CD14-positive monocyte (primary cell): ENCODE measurements around the gene NT5C1B. TPM values are rescaled to one million over a fixed set of nuclear protein-coding genes. Genes with fewer than 3 reads are reported as not detected.

Experiments
- DNase-seq, 3 donors: peaks; one replicate each; pipeline ENCODE4 v3.0.0-alpha.2; 2011 to 2022
- H2AFZ ChIP-seq: 2 replicates; pipeline ENCODE4 v1.6.0; 2012; ENCODE audit warnings: mild to moderate bottlenecking, low read depth, low read length, inconsistent platforms; ENCODE audit not compliant: insufficient read depth, poor library complexity, severe bottlenecking
- H3K27ac ChIP-seq, 2 donors: 1 replicate in 1 of 2; 2 replicates in 1 of 2; pipeline ENCODE4 v1.5.1; 2012 to 2013; ENCODE audit warnings: low read length in 2 of 2, control low read depth in 1 of 2, inconsistent platforms in 1 of 2, low read depth in 1 of 2, mild to moderate bottlenecking in 1 of 2
- H3K27me3 ChIP-seq, 2 donors: one replicate each; pipeline versions ENCODE4 v1.6.0 to v1.6.1; 2011 to 2013; ENCODE audit warnings: low read length in 2 of 2; ENCODE audit not compliant: control insufficient read depth in 2 of 2, insufficient read depth in 2 of 2
- H3K36me3 ChIP-seq, 2 donors: replicated peaks in 1 of 2; 1 replicate in 1 of 2; 2 replicates in 1 of 2; pipeline versions ENCODE4 v1.5.1 to v1.6.1; 2012 to 2013; ENCODE audit warnings: low read length in 2 of 2, control low read depth in 1 of 2, inconsistent platforms in 1 of 2, mild to moderate bottlenecking in 1 of 2; ENCODE audit not compliant: insufficient read depth in 2 of 2, control insufficient read depth in 1 of 2
- H3K4me1 ChIP-seq, 2 donors: 1 replicate in 1 of 2; 2 replicates in 1 of 2; pipeline versions ENCODE4 v1.5.1 to v1.6.1; 2012 to 2013; ENCODE audit warnings: low read length in 2 of 2, control low read depth in 1 of 2, inconsistent platforms in 1 of 2, mild to moderate bottlenecking in 1 of 2, moderate library complexity in 1 of 2; ENCODE audit not compliant: insufficient read depth in 2 of 2, control insufficient read depth in 1 of 2
- H3K4me2 ChIP-seq: replicated peaks from 2 replicates; pipeline ENCODE3; 2012; ENCODE audit warnings: low read length, moderate library complexity, mild to moderate bottlenecking; ENCODE audit not compliant: poor library complexity, severe bottlenecking; ENCODE audit errors: extremely low read depth
- H3K4me3 ChIP-seq, 3 experiments: fragments of 200-600 bp in 1 of 3; sonication (generic) in 1 of 3; replicated peaks in 1 of 3; 1 replicate in 2 of 3; 2 replicates in 1 of 3; pipeline ENCODE4 v1.5.1; 2011 to 2013; ENCODE audit warnings: low read length in 3 of 3, mild to moderate bottlenecking in 3 of 3, control low read depth in 2 of 3, low read depth in 2 of 3, inconsistent platforms in 1 of 3, moderate library complexity in 1 of 3
- H3K79me2 ChIP-seq: 2 replicates; pipeline ENCODE4 v1.6.0; 2012; ENCODE audit warnings: mild to moderate bottlenecking, control low read depth, inconsistent platforms, low read length, moderate library complexity; ENCODE audit not compliant: insufficient read depth
- H3K9ac ChIP-seq: 2 replicates; pipeline ENCODE4 v1.6.0; 2017; ENCODE audit warnings: low read length, mild to moderate bottlenecking; ENCODE audit not compliant: insufficient read depth, poor library complexity, severe bottlenecking
- H3K9me3 ChIP-seq, 2 donors: replicated peaks in 1 of 2; 1 replicate in 1 of 2; 2 replicates in 1 of 2; pipeline versions ENCODE4 v1.5.1 to v1.6.1; 2012 to 2013; ENCODE audit warnings: low read length in 2 of 2, control low read depth in 1 of 2; ENCODE audit not compliant: control insufficient read depth in 1 of 2, insufficient read depth in 1 of 2
- H4K20me1 ChIP-seq: 2 replicates; pipeline ENCODE4 v1.6.0; 2012; ENCODE audit warnings: mild to moderate bottlenecking, low read length, control low read depth, moderate library complexity; ENCODE audit not compliant: insufficient read depth
- H3K27ac Mint-ChIP-seq, 7 donors: one replicate each; pipeline ENCODE4 v1.8.0; 2020; ENCODE audit warnings: mild to moderate bottlenecking in 7 of 7, mixed read lengths in 7 of 7, moderate library complexity in 6 of 7, inconsistent platforms in 2 of 7
- H3K27me3 Mint-ChIP-seq, 3 donors: one replicate each; pipeline ENCODE4 v1.8.0; 2021 to 2022; ENCODE audit warnings: low read depth in 3 of 3, mild to moderate bottlenecking in 3 of 3, mixed read lengths in 3 of 3, moderate library complexity in 3 of 3, inconsistent platforms in 1 of 3
- H3K36me3 Mint-ChIP-seq, 2 donors: one replicate each; pipeline ENCODE4 v1.8.0; 2020; ENCODE audit warnings: mixed read lengths in 2 of 2, inconsistent platforms in 1 of 2, mild to moderate bottlenecking in 1 of 2
- H3K4me1 Mint-ChIP-seq: one replicate; pipeline ENCODE4 v1.8.0; 2020; ENCODE audit warnings: mild to moderate bottlenecking, mixed read lengths
- H3K4me3 Mint-ChIP-seq, 2 donors: one replicate each; pipeline ENCODE4 v1.8.0; 2020; ENCODE audit warnings: mild to moderate bottlenecking in 2 of 2, mixed read lengths in 2 of 2, moderate library complexity in 1 of 2
- H3K9me3 Mint-ChIP-seq, 7 donors: one replicate each; pipeline ENCODE4 v1.8.0; 2020 to 2022; ENCODE audit warnings: mixed read lengths in 7 of 7, mild to moderate bottlenecking in 6 of 7, moderate library complexity in 6 of 7, inconsistent platforms in 2 of 7
- CTCF ChIP-seq: fragments of 200-600 bp; IDR thresholded peaks from one replicate; pipeline ENCODE4 v1.8.0; 2022; ENCODE audit warnings: antibody characterized with exemption, mild to moderate bottlenecking
- WGBS: methylation state at CpG from one replicate; pipeline ENCODE4 v1.1.5; 2013; ENCODE audit warnings: missing lambda C conversion rate; ENCODE audit not compliant: insufficient coverage; 5-methylcytosine and 5-hydroxymethylcytosine counted together
- intact Hi-C, 2 donors: fragments of 100-400 bp; cut with micrococcal nuclease; formaldehyde crosslinking; loops; one replicate each; pipeline versions ENCODE4 v1.15.0 to v1.15.1; 2023
- polyA plus RNA-seq, 3 donors: library from polyadenylated mRNA; depleted of rRNA in 1 of 3; unstranded in 2 of 3; stranded (reverse) in 1 of 3; fragments of 300-500 nt in 2 of 3; fragments of >200 nt in 1 of 3; fragmentation: Illumina TruSeq in 2 of 3; gene quantifications; 1 replicate in 2 of 3; 2 replicates in 1 of 3; pipeline ENCODE4 v1.2.3, GENCODE V29; 2012 to 2021

The NT5C1B gene
- polyA plus RNA-seq, 3 donors: not detected

GRCh38 chr2:18527822-18528221, 61.5 kb downstream of the NT5C1B start:
- 79% methylated on average over 3 of the region's 4 CpGs for WGBS

GRCh38 chr2:18527326-18527725, 62.0 kb downstream of the NT5C1B start:
- TF ChIP-seq CTCF: no peak

More at GRCh38 chr2:18527822-18528221, 61.5 kb downstream of the NT5C1B start:
- no peak for TF ChIP-seq CTCF
- Histone ChIP-seq H3K27me3 (no peaks in the 10 kb centered on the region), H3K4me2 (no peak overlapping the region), H3K27ac (no peak overlapping the region), H3K4me3 (no peak overlapping the region), H4K20me1 (no peaks in the 10 kb centered on the region), H3K79me2 (no peaks in the 10 kb centered on the region), H2AFZ (no peak overlapping the region), H3K9me3 (no peaks in the 10 kb centered on the region), H3K4me1 (no peaks in the 10 kb centered on the region), H3K36me3 (no peaks in the 10 kb centered on the region), H3K9ac (no peak overlapping the region)
- DNase-seq: no peak
- no peak overlapping the region for H3K4me3 Mint-ChIP-seq
- intact Hi-C loops: loop anchor here in 1 of 2 donors (10.0 kb wide), 1 partner anchor 837 kb away; no protein-coding TSS in a partner anchor
- no peak overlapping the region for H3K27ac Mint-ChIP-seq
- no peaks in the 10 kb centered on the region for H3K36me3 Mint-ChIP-seq
- H3K9me3 Mint-ChIP-seq: peaks cover 0 to 4% (median 0%) of the 10 kb centered on the region in 7 donors
- H3K27me3 Mint-ChIP-seq: peaks cover 4 to 6% (median 5%) of the 10 kb centered on the region in 3 donors
- no peaks in the 10 kb centered on the region for H3K4me1 Mint-ChIP-seq

More at GRCh38 chr2:18527326-18527725, 62.0 kb downstream of the NT5C1B start:
- intact Hi-C loops: loop anchor here in 1 of 2 donors (10.0 kb wide), 1 partner anchor 837 kb away; no protein-coding TSS in a partner anchor
- no peaks in the 10 kb centered on the region for H3K79me2 ChIP-seq
- no peaks in the 10 kb centered on the region for H3K9me3 ChIP-seq
- peaks cover 5 to 6% (median 6%) of the 10 kb centered on the region in 3 donors for H3K27me3 Mint-ChIP-seq
- no peak for DNase-seq
- H3K4me1 Mint-ChIP-seq: no peaks in the 10 kb centered on the region
- H4K20me1 ChIP-seq: no peaks in the 10 kb centered on the region
- H3K4me2 ChIP-seq: no peak overlapping the region
- no peaks in the 10 kb centered on the region for H3K36me3 Mint-ChIP-seq
- no peak overlapping the region for H3K4me3 Mint-ChIP-seq
- H3K9ac ChIP-seq: no peak overlapping the region
- peaks cover 0 to 2% (median 0%) of the 10 kb centered on the region in 7 donors for H3K9me3 Mint-ChIP-seq
- H3K27me3 ChIP-seq: no peaks in the 10 kb centered on the region
- no peak overlapping the region for H3K4me3 ChIP-seq
- H3K4me1 ChIP-seq: no peaks in the 10 kb centered on the region
- no peak overlapping the region for H2AFZ ChIP-seq
- H3K27ac ChIP-seq: no peak overlapping the region
- H3K36me3 ChIP-seq: no peaks in the 10 kb centered on the region
- H3K27ac Mint-ChIP-seq: no peak overlapping the region
- no CpG with 5 or more reads among the region's 2 CpGs for WGBS
